GM18508 (cell line): ENCODE data around the gene GRID1.
"Not testable (repeated sequence)": the region's sequence is repeated elsewhere in the genome, so short reads cannot be mapped to it uniquely, and the experiment has no call there.

ENCODE experiments used
- ATAC-seq: cut with Tn5 transposase; IDR thresholded peaks from one replicate; pipeline ENCODE4 v1.9.1; 2021; ENCODE audit warnings: moderate number of reproducible peaks; ENCODE audit not compliant: insufficient read depth, unreplicated experiment

The GRID1 gene

DNA sequence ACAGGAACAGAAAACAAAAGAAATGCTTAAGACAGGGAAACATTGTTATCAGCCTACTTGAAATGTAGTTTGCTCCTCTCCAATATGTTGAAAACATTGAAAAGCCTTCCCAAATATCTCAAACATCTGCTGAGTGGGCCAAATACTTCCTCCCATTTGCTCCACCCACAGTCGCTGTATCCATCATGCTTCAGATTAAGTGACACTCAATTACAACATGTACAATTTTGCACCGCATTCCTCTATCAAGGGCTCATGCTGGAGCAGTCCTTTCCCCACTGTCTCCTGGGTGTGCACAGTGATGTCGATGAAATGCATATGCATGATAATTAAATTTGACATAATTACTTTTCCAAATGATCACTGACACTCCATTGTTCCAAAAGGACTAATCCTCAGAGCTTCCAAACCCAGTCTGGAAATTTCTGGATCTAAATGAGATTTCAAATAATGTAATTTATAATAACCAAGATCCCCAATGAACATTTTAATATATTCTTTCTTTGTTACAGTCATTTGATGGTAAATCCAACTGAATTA, 604.6 kb downstream of the GRID1 start:
- no peak for ATAC-seq

DNA sequence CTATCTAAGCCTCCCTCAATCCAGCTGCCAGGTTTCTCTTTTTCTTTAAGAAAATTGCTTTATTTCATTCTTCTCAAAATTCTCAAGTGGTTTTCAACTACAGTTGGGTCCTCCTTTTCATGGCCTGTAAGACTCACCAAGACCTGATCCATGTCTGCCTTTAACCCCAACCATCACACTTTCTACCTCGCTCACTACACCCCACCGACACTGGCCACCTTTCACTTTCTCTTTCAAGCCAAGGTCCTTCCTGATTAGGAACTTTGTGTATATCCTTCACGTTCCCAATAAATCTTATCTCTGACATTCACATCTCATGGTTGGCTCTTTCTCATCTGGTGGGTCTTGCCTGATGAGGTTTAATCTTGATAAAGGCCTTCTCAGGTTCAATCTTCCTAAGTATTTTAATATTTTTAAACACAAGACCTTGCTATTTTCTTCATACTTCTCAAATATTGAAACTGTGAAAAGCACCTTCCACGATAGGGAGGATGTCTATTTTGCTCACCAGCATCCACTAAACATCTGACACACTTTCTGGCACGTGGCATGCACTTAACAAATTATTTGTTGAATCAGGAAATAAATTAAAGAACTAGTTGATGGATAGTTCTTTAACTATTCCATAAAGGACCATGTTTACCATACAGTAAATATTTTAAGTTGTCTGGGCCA, 624.8 kb downstream of the GRID1 start:
- peak; percentile 88 for ATAC-seq

DNA sequence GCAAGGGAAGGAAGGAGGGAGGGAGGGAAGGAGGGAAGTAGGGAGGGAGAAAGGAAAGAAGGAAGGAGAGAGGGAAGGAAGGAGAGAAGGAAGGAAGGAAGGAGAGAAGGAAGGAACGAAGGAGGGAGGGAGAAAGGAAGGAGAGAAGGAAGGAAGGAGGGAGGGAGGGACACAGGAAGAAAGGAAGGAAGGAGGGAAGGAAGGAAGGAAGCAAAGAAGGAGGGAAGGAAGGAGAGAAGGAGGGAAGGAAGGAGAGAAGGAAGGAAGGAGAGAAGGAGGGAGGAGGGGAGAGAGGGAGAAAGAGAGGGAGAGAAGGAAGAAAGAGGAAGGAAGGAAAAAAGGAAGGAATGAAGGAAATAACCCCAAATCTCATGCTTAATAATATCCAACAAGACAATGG, 630.6 kb downstream of the GRID1 start:
- ATAC-seq: no peak

GRCh38 chr10:85734791-85735190, 631.8 kb downstream of the GRID1 start:
- ATAC-seq: no peak

DNA sequence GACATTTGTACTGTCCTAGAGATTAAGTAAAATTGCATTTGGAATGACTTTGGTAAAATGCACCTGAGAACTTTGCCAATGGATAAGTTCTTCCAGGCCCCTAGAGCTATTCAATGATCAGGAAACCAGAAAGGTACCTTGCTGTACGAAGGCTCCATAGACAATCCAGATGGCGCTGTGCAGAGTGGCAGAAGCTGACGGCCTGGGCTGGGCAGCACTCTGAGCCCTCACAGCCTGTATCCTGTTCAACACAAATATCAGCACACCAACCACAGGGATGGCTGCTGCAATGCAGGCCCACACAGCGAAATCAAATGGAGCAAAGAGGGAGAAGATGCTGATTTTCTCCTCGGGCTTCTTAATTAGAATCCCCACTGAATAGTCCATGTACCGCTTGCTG, 642.4 kb downstream of the GRID1 start:
- no peak for ATAC-seq

GRCh38 chr10:85720931-85721590, 645.5 kb downstream of the GRID1 start:
- no peak for ATAC-seq

DNA sequence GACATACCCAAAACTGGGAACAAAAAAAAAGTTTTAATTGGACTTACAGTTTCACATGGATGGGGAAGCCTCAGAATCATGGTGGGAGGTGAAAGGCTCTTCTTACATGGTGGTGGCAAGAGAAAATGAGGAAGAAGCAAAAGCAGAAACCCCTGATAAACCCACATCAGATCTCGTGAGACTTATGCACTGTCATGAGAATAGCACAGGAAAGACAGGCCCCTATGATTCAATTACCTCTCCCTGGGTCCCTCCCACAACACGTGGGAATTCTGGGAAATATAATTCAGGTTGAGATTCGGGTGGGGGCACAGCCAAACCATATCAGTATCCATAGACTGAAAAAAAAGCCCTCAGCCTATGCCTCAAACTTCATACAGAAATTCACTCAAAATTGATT, 647.2 kb downstream of the GRID1 start:
- ATAC-seq: no peak

DNA sequence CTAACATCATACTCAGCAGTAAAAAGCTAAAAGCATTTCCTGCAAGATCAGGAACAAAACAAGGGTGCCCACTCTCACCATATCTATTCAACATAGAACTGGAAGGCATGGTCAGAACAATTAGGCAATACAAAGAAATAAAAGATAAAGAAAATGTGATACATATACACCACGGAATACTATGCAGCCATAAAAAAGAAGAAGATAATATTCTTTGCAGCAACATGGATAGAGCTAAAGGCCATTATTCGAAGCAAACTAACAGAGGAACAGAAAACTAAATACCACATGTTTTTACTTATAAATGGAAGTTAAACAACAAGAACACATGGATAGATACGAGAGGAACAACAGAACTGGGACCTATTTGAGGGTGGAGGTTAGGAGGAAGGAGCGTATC, 652.7 kb downstream of the GRID1 start:
- ATAC-seq: no peak

- no peak for ATAC-seq
Measured at GRCh38 chr10:85702768-85703167, 663.8 kb downstream of the GRID1 start.

- not testable (repeated sequence) for ATAC-seq
Measured at GRCh38 chr10:85699066-85699465, 667.5 kb downstream of the GRID1 start.

GRCh38 chr10:85696893-85697292, 669.7 kb downstream of the GRID1 start:
- no peak for ATAC-seq

- no peak for ATAC-seq
Measured at GRCh38 chr10:85682621-85683020, 684.0 kb downstream of the GRID1 start.

DNA sequence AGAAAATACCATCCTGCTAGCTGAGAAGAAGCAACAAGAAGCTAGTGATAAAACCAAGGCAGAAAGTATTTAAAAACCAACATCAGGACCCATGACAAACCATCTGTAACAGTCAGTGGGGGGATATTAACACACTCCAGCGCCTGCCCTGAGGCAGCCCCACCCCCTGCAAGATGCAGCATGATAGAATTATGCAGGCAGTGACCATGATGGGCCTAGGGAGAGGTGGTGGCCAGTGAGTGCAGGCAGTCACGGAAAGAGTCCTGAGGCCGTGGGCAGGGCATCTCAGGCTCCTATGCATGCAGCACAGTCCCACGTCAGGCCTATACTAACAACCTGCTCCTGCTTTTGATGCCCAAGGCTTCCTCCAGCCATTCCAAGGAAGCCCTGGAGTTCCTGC, 686.9 kb downstream of the GRID1 start:
- no peak for ATAC-seq

DNA sequence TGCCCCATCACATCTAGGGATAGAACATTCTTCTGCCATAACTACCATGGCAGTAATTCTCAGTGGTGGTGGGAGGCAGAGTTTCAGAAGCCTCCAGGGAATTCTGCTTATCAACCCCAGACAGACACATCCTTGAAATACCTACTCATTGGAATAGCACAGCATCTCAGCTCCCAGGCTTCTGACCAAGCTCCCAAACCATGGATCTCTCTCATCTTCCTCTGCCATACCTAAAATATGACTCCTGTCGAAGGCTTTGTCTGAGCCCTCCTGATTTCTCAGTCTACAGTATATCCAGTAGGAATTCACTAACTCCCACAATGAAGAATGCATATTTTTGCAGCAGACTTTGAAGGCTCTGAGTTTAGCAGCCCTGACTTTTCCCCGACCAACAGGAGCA, 687.5 kb downstream of the GRID1 start:
- ATAC-seq: no peak

DNA sequence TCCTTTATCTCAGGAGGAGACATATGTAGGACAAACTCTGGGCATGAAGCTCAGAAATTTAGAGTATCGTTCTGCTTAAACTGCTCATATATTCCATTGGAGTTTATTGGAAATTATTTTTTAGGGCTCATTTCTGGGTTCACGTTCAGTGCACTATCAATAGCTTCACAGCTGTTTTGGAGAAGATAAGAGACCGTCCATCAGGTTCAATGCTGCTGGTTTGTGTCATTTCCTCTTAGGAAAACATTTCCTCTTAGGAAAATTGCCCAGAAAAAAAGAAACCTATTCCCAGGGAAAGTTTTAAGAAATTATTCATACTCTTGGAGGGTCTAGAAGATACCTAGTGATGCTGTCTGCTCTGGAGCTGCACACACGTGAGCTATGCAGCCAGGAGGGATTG, 691.7 kb downstream of the GRID1 start:
- ATAC-seq: no peak

- no peak for ATAC-seq
Measured at GRCh38 chr10:85673270-85673669, 693.3 kb downstream of the GRID1 start.

DNA sequence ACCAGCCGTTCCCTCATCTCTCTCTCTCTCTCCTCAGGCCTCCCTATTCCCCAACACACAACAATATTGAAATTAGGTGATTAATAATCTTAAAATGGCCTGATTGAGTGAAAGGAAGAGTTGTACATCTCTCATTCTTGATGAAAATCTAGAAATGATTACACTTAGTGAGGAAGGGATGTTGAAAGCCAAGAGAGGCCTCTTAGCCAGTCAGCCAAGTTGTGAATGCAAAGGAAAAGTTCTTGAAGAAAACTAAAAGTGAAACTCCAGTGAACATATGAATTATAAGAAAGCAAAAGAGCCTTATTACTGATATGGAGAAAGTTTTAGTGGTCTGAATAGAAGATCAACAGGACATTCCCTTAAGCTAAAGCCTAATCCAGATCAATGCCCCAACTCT, 695.1 kb downstream of the GRID1 start:
- ATAC-seq: no peak

GRCh38 chr10:85668522-85668921, 698.1 kb downstream of the GRID1 start:
- no peak for ATAC-seq

DNA sequence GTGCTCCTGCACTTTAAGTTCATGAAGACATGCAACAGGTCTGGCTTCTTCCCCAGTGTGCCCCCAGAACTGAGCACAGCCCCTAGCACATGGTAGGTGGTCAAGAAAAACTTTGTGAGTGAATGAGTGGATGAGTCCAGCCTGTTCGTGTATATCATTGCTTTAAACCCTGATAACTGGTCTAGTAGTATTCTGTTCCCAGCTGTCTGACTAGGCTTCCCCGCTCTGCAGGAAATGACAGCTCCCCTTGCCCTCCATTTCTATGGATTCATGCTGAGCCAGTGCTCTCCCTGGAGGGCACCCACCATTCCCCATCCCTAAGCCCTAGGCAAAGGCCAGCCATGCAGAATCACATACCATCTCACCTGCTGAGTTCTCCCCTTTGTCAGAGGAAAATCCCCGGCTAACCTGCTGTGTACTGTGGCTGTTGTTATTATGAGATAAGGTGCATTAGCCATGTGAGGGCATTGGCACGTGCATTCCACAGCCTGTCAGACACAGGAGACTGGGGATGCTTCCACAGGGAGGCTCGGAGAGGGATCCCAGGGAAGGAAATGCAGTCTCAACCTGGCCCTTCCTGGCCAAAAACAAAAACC, 698.9 kb downstream of the GRID1 start:
- ATAC-seq: no peak

GRCh38 chr10:85666987-85667386, 699.6 kb downstream of the GRID1 start:
- ATAC-seq: no peak

GRCh38 chr10:85666102-85666501, 700.5 kb downstream of the GRID1 start:
- no peak for ATAC-seq

- no peak for ATAC-seq
Measured at GRCh38 chr10:85665681-85666080, 700.9 kb downstream of the GRID1 start.
